HG03439 (cell line): ENCODE results near the gene TTC9B.
"Not testable (repeated sequence)": the region's sequence is repeated elsewhere in the genome, so short reads cannot be mapped to it uniquely, and the experiment has no call there.

Experiments
- ATAC-seq: cut with Tn5 transposase; IDR thresholded peaks from one replicate; pipeline ENCODE4 v1.9.1; 2021; ENCODE audit warnings: mild to moderate bottlenecking, moderate library complexity; ENCODE audit not compliant: unreplicated experiment

Gene TTC9B

GRCh38 chr19:40233811-40234389, 15.7 kb upstream of the TTC9B start:
- ATAC-seq: no peak

DNA sequence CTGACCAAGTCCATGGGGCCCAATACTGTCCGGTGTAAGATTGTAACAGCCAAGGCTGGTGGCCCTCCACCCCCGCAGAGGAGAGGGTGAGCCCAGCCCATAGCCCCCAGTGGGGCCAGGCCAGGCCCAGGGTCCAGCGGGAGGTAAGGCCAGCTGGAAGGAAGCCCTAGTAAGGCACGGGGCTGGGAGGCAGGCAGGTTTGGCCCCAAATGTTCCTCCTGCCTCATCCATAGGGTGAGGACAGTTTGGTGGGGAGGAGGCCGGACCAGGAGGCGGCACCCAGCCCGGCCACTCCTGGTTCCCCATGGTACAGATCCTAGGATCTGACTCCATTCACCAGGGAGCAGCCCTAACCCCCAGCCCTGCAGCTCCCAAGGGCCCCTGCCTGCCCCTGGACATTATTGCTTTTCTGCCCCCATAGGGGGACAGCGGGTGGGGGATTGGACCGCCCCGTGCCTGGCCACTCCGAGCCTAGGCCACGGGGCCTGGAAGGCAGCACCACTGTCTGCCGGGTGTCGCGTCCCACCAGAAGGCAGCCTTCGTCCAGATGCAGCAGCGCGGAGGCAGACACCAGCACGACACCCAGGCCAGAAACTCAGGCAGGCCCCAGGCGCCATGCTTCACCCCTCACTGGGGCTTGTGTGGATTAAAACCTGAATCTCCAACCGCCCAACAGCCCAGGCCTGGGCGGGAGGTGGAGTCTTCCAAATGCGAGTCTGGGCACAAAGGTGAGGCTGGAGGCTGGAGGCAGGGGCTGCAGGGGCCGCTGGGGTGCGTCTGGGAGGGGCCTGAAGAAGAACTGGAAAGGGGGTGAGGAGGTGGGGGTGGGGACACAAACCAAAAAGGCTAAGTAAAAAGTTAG, 15.0 kb upstream of the TTC9B start:
- ATAC-seq: no peak

- no peak for ATAC-seq
Observed at GRCh38 chr19:40232479-40232878, 14.3 kb upstream of the TTC9B start.

- no peak for ATAC-seq
Observed at GRCh38 chr19:40231544-40232424, 13.6 kb upstream of the TTC9B start.

DNA sequence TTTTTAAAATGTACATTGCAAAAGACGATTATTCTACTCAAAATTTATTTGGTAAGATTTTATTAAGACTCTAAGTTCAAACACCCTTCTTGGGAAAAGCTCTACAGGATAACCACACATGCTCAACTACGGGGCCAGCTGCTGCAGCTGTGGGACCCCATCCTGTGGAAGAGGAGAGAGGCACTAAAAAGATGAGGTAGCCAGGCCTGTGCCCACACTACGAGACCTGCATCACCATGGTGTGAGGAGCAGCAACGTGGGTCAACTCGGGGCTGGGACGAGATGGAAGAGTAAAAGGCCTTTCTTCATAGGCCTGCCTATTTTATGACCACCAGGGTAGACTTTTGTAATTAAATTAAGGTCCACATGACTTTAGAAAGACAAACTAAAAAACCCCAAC, 12.9 kb upstream of the TTC9B start:
- no peak for ATAC-seq

GRCh38 chr19:40229926-40230417, 11.8 kb upstream of the TTC9B start:
- ATAC-seq: no peak

DNA sequence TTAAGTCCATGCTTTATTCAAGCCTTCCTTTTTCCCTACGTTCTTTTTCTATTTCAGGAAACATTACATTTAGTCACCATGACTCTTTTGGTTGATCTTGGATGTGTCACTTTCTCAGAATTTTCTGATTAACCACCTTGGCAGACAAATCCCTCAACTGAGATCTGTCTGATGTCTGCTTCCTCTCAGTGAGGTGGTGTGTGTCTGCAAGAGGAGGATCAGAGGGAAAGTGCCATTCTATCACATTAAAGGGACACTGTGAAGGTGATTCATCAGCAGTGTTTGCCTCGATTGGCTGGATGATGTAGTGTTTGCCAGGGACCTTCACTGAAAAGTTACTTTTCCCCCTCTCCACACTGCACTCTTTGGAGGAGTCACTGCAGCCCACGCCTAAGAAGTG, 11.3 kb upstream of the TTC9B start:
- no peak for ATAC-seq

GRCh38 chr19:40228863-40229262, 10.7 kb upstream of the TTC9B start:
- no peak for ATAC-seq

- ATAC-seq: no peak
Observed at GRCh38 chr19:40228346-40228745, 10.2 kb upstream of the TTC9B start.

- ATAC-seq: no peak
Observed at GRCh38 chr19:40225440-40226305, 7.5 kb upstream of the TTC9B start.

- ATAC-seq: no peak
Observed at GRCh38 chr19:40224342-40225150, 6.4 kb upstream of the TTC9B start.

- ATAC-seq: no peak
Observed at GRCh38 chr19:40223135-40223822, 5.1 kb upstream of the TTC9B start.

- no peak for ATAC-seq
Observed at GRCh38 chr19:40221858-40222619, 3.9 kb upstream of the TTC9B start.

- no peak for ATAC-seq
Observed at GRCh38 chr19:40220674-40221073, 2.5 kb upstream of the TTC9B start.

DNA sequence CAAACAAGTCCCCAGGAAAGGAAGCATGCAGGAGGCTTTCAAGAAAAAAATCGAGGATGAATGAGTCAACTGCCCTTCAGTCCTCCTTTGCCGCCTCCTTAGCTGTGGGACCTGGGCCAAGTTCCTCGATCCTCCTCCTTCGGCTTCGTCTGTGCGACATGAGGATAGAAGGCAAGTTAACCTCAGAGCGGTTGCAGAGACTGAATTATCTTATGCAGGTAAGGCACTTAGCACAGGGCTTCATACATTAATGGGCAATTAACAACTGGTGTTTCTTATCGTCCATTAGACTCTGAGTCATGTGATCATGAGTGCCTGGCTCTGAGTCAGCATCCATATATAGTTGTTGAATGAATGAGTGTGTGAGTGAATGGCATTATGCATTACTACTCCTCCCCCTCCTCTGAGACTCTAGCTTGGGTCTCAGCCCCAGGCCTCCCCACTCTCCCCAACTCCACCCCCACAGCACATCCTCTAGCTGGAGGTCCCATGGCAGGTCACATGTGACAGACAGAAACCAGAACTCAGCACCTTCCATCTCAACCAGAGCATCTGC, 1.6 kb upstream of the TTC9B start:
- ATAC-seq: no peak

DNA sequence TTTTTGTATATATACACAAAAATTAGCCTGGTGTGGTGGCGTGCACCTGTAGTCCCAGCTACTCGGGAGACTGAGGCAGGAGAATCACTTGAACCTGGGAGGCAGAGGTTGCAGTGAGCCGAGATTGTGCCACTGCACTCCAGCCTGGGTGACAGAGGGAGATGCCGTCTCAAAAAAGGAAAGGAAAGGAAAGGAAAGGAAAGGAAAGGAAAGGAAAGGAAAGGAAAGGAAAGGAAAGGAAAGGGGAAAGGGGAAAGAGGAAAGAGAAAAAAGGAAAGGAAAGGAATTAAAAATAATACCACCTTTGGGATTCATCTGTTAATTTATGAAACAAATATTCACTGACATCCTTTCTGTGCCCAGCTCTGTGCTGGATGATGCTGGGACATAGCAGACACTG, 845 bp upstream of the TTC9B start:
- not testable (repeated sequence) for ATAC-seq

GRCh38 chr19:40217027-40217810, 965 bp downstream of the TTC9B start:
- no peak for ATAC-seq

GRCh38 chr19:40216777-40217026, 1.5 kb downstream of the TTC9B start:
- no peak for ATAC-seq
